Activated T-cell treated with anti-CD3 and anti-CD28 coated beads, Interleukin-2, amount 50 U/mL, for 4 hours (primary cell): ENCODE measurements around the gene SCARB1. TPM values are rescaled to one million over a fixed set of nuclear protein-coding genes. Genes with fewer than 3 reads are reported as not detected.

Source experiments
- ATAC-seq, 2 donors: fragments of 200-7000 bp; cut with Tn5 transposase; one replicate each; pipeline ENCODE4 v1.10.0; 2021
- DNase-seq: peaks from one replicate; pipeline ENCODE4 v3.0.0-alpha.2; 2020
- H3K27me3 Mint-ChIP-seq: one replicate; pipeline ENCODE4 v1.8.0; 2021; ENCODE audit warnings: low read depth, mixed read lengths
- H3K36me3 Mint-ChIP-seq: one replicate; pipeline ENCODE4 v1.8.0; 2022; ENCODE audit warnings: mixed read lengths; ENCODE audit not compliant: insufficient read depth
- H3K4me1 Mint-ChIP-seq: one replicate; pipeline ENCODE4 v1.8.0; 2021; ENCODE audit warnings: low read depth, mixed read lengths
- H3K4me3 Mint-ChIP-seq: one replicate; pipeline ENCODE4 v1.8.0; 2021; ENCODE audit warnings: mild to moderate bottlenecking, moderate library complexity, mixed read lengths
- H3K9me3 Mint-ChIP-seq: one replicate; pipeline ENCODE4 v1.8.0; 2021; ENCODE audit warnings: mixed read lengths
- total RNA-seq, 3 donors: library from RNA; stranded (reverse); gene quantifications; one replicate each; pipeline ENCODE4 v1.2.1, GENCODE V29; 2021

SCARB1 gene
- total RNA-seq, 3 donors from 2014 or later = 17.0 to 29.9 (median 23.4) TPM

DNA sequence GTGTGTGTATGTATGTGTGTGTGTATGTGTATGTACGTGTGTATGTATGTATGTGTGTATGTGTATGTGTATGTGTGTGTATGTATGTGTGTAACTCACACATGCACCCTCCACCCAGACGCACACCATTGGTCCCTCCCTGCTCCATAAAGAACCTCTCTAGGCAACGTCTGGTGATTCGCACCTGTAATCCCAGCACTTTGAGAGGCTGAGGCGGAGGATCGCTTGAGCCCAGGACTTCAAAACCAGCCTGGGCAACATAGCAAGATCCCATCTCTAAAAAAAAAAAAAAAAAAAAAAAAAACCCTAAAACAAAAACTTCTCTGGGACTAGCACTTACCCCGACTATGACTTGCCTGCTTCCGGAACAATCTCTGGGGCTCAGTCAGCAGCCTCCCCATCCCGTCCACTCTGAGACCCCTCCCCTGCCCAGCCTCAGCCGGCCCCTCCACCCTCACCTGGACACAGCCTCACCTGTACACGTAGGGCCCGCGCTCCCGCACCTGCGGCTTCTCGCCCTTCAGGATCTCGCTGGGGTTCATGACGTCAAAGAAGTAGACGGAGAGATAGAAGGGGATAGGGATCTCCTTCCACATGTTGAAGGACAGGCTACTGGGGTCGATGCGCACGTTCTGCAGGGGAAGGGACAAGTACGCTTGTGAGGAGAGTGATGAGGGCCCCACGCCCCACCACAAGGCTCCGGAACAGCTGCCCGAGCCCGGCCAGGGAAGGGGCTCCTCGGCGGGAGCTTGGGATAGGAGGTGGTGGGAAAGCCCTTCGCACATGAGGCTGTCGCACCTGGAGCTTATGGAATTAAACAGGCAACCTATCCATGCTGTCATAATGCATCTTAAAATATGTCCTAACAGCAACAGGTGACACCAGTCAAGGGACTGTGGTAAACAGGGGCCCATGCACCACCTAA is 46.3 kb downstream of the SCARB1 start:
- Mint-ChIP-seq H3K4me1 (no peaks in the 10 kb centered on the region), H3K36me3 (peaks cover 2% of the 10 kb centered on the region), H3K27me3 (no peaks in the 10 kb centered on the region), H3K4me3 (no peak overlapping the region), H3K9me3 (no peaks in the 10 kb centered on the region)
- ATAC-seq (no peak), DNase-seq (no peak)

GRCh38 chr12:124816295-124816854 is 47.3 kb downstream of the SCARB1 start:
- Mint-ChIP-seq H3K9me3 (no peaks in the 10 kb centered on the region), H3K36me3 (peaks cover 2% of the 10 kb centered on the region), H3K4me3 (no peak overlapping the region), H3K4me1 (no peaks in the 10 kb centered on the region), H3K27me3 (no peaks in the 10 kb centered on the region)
- no peak for ATAC-seq
- DNase-seq = no peak

DNA sequence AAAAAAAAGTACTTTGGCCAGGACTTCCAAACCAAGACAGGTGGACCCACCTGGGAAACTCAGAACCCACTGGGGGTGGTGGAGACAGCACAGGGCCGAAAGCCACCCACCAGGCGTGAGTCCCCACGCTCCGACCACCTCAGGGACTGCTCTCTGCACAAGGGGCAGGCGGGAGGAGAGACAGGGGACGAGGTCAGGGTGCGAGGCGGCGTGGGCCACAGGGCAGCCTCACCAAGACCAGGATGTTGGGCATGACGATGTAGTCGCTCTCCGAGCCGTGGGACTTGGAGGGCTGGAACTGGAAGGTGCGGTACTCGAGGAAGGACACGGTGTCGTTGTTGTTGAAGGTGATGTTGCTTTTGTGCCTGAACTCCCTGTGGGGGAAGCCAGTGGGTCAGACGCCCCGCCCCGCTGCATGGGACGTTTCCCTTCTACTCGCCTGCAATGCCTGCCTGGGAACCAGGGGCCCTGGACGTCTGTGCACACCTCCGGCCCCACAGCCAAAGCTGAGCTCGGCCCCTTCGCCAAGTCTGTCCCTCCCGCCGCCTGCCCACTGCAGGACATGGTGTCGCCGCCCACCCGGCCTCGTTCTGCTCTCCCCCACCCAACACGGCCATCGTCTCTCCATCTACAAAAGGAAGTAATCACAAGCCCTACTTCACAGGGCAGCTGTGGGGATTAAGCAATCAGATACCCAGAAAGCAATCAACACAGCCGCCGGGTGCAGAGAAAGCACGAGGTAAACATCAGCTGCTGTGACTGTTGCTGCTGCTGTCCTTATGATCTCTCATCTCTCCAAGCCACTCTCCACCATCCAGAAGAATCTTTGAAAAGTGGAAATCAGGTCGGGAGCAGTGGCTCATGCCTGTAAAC is 48.7 kb downstream of the SCARB1 start:
- no peak overlapping the region for H3K4me3 Mint-ChIP-seq
- no peaks in the 10 kb centered on the region for H3K9me3 Mint-ChIP-seq
- peaks cover 2% of the 10 kb centered on the region for H3K36me3 Mint-ChIP-seq
- H3K4me1 Mint-ChIP-seq = no peaks in the 10 kb centered on the region
- no peak for ATAC-seq
- no peaks in the 10 kb centered on the region for H3K27me3 Mint-ChIP-seq
- DNase-seq = no peak

DNA sequence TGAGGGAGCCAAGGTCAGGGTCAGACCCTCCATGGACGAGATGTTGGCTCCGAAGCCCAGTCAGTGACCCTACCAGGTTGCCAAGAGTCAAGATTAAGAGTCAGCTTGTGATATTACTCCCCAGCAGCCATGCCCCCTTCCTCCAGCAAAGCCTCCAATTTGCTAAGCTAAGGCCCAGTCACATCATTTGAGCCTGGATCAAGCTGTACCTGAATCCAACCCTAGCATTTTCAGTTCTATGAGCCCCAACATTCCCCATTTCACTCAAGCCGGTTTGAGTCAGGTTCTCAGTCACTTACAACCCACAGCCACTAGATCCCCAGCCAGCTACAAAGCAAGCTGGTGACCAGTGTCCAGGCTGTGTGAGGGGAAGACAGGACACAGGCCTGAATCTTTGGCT is 49.9 kb downstream of the SCARB1 start:
- no peak for ATAC-seq
- H3K4me1 Mint-ChIP-seq = no peaks in the 10 kb centered on the region
- peaks cover 2% of the 10 kb centered on the region for H3K36me3 Mint-ChIP-seq
- no peak overlapping the region for H3K4me3 Mint-ChIP-seq
- H3K27me3 Mint-ChIP-seq = no peaks in the 10 kb centered on the region
- H3K9me3 Mint-ChIP-seq = no peaks in the 10 kb centered on the region
- no peak for DNase-seq

DNA sequence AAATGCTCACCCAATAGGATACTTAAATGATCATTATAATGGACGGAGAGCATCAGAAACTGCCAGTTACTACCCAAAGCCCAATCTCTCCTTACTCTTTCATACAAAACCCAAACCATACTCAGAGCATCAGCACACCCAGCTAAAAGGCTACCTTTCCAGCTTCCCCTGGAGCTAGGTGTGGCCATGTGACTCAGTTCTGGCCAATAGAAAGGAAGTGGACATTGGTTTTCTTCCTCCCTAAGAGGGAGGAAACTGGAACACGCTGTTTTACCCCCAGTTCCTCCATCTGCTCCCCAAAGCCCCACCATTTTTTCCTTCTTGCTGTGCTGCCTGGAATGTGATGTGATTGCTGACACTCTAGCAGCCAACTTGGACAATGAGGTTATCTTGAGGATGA is 50.7 kb downstream of the SCARB1 start:
- Mint-ChIP-seq H3K36me3 (peaks cover 2% of the 10 kb centered on the region), H3K27me3 (no peaks in the 10 kb centered on the region), H3K4me3 (no peak overlapping the region), H3K4me1 (no peaks in the 10 kb centered on the region), H3K9me3 (no peaks in the 10 kb centered on the region)
- no peak for DNase-seq
- ATAC-seq = no peak

- DNase-seq = no peak
- H3K4me1 Mint-ChIP-seq = no peaks in the 10 kb centered on the region
- peaks cover 2% of the 10 kb centered on the region for H3K36me3 Mint-ChIP-seq
- no peaks in the 10 kb centered on the region for H3K27me3 Mint-ChIP-seq
- H3K9me3 Mint-ChIP-seq = no peaks in the 10 kb centered on the region
- no peak overlapping the region for H3K4me3 Mint-ChIP-seq
- no peak for ATAC-seq
Measured at GRCh38 chr12:124812356-124812755, 51.3 kb downstream of the SCARB1 start.

DNA sequence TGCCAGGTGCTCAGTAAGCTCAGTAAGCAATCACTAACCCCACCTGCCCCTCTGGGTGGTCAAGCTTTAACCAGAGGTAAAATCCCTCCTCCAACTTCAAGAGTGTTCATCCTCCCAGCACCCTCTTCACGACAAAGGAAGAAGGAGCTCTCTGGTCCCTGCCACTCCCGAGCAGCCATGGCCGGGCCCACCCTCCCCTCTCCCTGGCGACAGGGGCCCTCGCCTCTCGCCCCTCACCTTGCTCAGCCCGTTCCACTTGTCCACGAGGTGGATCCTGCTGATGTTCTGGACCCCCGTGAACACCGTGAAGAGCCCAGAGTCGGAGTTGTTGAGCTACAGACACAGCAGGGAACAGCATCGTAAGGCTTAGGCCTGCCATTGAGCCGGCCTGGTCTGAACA is 52.0 kb downstream of the SCARB1 start:
- H3K4me3 Mint-ChIP-seq = no peak overlapping the region
- no peak for DNase-seq
- H3K27me3 Mint-ChIP-seq = no peaks in the 10 kb centered on the region
- H3K36me3 Mint-ChIP-seq = peaks cover 2% of the 10 kb centered on the region
- ATAC-seq = no peak
- H3K9me3 Mint-ChIP-seq = no peaks in the 10 kb centered on the region
- no peaks in the 10 kb centered on the region for H3K4me1 Mint-ChIP-seq

- ATAC-seq (no peak), DNase-seq (no peak)
- no peaks in the 10 kb centered on the region for H3K27me3 Mint-ChIP-seq
- H3K4me3 Mint-ChIP-seq = no peak overlapping the region
- H3K36me3 Mint-ChIP-seq = peaks cover 2% of the 10 kb centered on the region
- no peaks in the 10 kb centered on the region for H3K9me3 Mint-ChIP-seq
- H3K4me1 Mint-ChIP-seq = no peaks in the 10 kb centered on the region
Measured at GRCh38 chr12:124809878-124810277, 53.8 kb downstream of the SCARB1 start.

GRCh38 chr12:124809391-124809790 is 54.3 kb downstream of the SCARB1 start:
- DNase-seq = no peak
- no peak for ATAC-seq
- Mint-ChIP-seq H3K4me3 (no peak overlapping the region), H3K36me3 (peaks cover 2% of the 10 kb centered on the region), H3K4me1 (no peaks in the 10 kb centered on the region), H3K9me3 (no peaks in the 10 kb centered on the region), H3K27me3 (no peaks in the 10 kb centered on the region)

- no peaks in the 10 kb centered on the region for H3K27me3 Mint-ChIP-seq
Measured at GRCh38 chr12:124808272-124808671, 55.4 kb downstream of the SCARB1 start.

DNA sequence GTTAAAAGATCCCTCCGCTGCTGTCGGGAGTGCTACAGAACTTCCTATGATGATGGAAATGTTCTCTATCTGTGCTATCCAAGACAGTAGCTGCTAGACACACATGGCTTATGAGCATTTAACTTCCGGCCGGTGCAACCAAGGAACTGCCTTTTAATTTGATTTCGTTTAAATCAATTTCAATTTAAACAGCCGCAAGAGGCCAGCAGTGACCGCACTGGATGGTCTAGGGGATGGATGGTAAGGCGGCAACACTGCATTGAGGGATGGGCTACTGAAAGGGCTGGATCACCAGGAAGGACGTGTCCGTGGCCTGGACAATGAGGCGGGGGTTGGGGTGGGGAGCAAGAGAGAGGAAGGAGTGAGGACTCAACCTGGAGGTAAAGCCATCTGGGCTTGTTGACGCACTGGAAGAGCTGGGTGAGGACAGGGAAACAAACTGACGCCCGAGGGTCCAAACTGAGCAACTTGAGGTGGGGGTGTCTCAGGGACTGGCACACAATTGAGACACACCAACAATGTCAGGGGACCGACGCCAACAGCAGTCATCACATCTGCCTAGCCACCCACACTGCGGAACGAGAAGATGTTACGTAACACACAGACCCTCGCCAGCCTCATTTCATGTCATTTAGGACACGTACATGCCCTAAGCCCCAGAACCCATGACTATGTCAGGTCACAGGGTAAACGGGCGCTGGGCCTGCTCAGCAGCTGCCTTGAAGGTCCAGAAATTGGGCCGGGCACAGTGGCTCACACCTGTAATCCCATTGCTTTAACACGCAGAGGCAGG is 57.6 kb downstream of the SCARB1 start:
- H3K27me3 Mint-ChIP-seq = no peaks in the 10 kb centered on the region
- no peak for DNase-seq
- H3K4me1 Mint-ChIP-seq = no peaks in the 10 kb centered on the region
- H3K36me3 Mint-ChIP-seq = no peaks in the 10 kb centered on the region
- H3K9me3 Mint-ChIP-seq = no peaks in the 10 kb centered on the region
- no peak overlapping the region for H3K4me3 Mint-ChIP-seq
- no peak for ATAC-seq

More at GRCh38 chr12:124808272-124808671, 55.4 kb downstream of the SCARB1 start:
- Mint-ChIP-seq H3K9me3 (no peaks in the 10 kb centered on the region), H3K36me3 (no peaks in the 10 kb centered on the region), H3K4me1 (no peaks in the 10 kb centered on the region), H3K4me3 (no peak overlapping the region)
- ATAC-seq (no peak), DNase-seq (no peak)

DNA sequence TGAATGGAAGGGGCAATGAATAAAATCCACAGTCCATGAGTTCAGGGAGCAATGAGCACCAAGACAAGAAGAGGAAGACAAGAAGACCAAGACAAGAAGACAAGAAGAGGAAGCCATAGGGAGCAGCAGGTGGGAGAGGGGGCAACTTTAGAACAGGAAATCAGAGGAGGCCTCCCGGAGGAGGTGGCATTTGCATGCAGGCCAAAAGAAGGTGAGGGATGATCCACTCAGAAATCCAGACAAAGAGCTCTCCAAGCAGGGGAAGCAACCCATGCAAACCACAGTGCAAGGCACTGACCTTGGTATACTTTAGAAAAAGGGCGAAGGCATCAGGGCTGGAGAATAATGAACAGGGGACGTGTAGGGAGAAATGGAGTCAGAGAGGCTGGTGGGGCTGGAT is 58.6 kb downstream of the SCARB1 start:
- Mint-ChIP-seq H3K9me3 (no peaks in the 10 kb centered on the region), H3K27me3 (no peaks in the 10 kb centered on the region), H3K36me3 (no peaks in the 10 kb centered on the region), H3K4me1 (no peaks in the 10 kb centered on the region), H3K4me3 (no peak overlapping the region)
- DNase-seq (no peak), ATAC-seq (no peak)

GRCh38 chr12:124804011-124804621 is 59.5 kb downstream of the SCARB1 start:
- Mint-ChIP-seq H3K4me3 (no peak overlapping the region), H3K4me1 (no peaks in the 10 kb centered on the region), H3K36me3 (no peaks in the 10 kb centered on the region), H3K9me3 (no peaks in the 10 kb centered on the region), H3K27me3 (no peaks in the 10 kb centered on the region)
- ATAC-seq (no peak), DNase-seq (no peak)
